Esophagus mucosa (tissue), 1 donor: ENCODE measurements around the gene IDE. TPM values are rescaled to one million over a fixed set of nuclear protein-coding genes. Genes with fewer than 3 reads are reported as not detected.
"Not testable (repeated sequence)": the region's sequence is repeated elsewhere in the genome, so short reads cannot be mapped to it uniquely, and the experiment has no call there.

Experiments used
- ATAC-seq: fragments of 200-7000 bp; cut with Tn5 transposase; one replicate; pipeline ENCODE4 v1.9.1; 2020
- total RNA-seq: library from RNA; stranded (reverse); gene quantifications from one replicate; pipeline ENCODE4 v1.2.4, GENCODE V29; 2023
- donor health status: DM: yes; HTN: yes; CAD: no.

Gene IDE
- total RNA-seq, 1 donor from 2014 or later, result 36.4 TPM

DNA sequence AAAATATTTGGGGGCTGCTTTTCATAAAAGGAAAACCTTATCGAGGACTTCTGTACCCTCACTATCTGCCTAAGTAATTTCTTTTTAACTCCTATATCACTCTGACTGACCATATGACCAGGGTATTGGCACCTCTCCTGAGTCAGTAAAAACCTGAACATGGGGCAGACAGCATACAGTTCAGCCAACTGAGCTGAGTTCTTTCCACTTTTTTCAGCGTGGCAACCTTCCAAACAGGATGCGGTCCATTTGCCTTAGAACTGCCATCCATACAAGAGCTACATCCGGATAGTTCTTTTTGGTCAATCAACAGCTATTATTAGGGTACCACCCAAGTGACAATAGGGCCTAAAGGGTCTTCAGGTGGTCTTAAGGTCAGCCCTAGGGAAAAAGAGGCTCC is 160.4 kb downstream of the IDE start:
- no peak for ATAC-seq

DNA sequence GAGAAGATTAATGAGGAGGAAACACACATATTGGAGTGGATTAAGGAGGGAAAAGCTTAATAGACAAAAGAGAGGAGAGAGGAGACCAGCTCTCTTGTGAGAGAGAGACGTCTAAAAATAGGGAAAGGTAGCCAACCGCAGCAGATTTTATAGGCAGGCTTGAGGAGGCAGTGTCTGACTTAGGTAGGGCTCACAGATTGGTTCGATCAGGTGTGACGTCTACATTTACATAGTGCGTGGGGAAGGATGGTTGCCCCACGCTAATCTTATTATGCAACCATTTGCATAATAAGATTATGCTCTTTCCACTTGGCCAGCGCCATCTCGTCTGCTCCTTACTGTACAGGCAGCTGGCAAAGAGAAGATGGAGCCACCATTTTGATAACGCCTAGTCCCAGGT is 160.9 kb downstream of the IDE start:
- no peak for ATAC-seq

DNA sequence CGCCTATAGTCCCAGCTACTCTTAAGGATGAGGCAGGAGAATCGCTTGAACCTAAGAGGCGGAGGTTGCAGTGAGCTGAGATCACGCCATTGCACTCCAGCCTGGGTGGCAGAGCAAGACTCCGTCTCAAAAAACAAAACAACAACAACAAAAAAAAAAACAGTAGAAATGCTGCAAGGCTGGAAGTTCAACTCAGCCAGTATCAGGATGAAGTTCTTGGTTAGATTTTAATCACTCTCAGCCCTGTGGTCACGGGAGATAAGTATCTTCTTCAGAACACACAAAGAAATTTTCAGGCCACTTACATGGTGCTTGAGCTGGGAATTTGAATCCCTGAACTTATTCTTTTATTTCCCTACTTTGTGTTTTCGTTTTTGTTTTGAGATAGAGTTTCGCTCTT is 162.5 kb downstream of the IDE start:
- ATAC-seq, result no peak

DNA sequence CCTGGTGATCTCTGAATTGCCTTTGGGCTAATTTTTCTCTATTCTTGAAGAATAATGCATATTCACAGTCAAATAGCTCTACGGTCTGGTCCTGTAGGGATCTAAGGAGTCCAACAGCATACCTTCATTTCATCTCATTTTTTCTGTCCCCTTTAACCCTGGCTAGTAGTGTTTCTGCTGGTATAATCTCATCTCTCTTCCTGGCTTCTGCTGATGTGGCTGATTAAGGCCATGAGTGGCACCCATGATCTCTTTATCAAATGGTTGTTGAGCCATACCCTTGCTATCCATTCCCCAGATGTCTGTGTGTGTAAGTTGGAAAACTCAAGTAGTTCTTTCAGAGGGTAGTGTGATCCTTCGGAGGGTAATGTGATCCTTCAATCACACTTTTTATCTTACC is 163.4 kb downstream of the IDE start:
- ATAC-seq, result no peak

DNA sequence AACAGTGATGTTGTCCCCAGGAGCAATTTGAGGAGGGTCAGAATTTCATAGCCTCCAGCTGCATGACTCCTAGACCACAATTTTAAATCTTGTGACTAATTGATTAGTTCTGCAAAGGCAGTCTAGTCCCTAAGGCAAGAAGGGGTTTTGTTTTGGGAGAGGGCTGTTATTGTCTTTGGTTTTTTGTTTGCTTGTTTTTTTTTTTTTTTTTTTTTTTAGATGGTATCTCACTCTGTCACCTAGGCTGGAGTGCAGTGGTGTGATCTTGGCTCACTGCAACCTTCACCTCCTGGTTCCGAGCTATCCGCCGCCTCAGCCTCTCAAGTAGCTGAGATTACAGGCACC is 165.9 kb downstream of the IDE start:
- no peak for ATAC-seq

DNA sequence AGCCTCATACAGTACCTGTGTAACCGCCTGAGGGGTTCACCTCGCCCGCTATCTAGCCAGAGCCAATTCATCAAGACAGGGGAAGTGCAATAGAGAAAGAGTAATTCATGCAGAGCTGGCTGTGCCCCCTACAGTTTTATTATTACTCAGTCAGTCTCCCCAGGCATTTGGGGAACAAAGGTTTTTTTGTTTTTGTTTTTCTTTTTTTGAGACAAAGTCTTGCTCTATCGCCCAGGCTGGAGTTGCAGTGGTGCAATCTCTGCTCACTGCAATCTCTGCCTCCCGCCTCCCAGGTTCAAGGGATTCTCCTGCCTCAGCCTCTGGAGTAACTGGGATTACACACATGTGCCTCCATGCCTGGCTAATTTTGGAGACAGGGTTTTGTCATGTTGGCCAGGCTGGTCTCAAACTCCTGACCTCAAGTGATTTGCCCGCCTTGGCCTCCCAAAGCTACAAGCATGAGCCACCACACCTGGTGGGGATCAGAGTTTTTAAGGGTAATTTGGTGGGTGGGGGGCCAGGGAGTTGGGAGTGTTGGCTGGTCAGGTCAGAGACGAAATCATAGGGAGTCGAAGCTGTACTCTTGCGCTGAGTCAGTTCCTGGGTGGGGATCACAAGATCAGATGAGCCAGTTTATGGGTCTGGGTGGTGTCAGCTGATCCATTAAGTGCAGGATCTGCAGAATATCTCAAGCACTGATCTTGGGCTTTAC is 166.4 kb downstream of the IDE start:
- no peak for ATAC-seq

DNA sequence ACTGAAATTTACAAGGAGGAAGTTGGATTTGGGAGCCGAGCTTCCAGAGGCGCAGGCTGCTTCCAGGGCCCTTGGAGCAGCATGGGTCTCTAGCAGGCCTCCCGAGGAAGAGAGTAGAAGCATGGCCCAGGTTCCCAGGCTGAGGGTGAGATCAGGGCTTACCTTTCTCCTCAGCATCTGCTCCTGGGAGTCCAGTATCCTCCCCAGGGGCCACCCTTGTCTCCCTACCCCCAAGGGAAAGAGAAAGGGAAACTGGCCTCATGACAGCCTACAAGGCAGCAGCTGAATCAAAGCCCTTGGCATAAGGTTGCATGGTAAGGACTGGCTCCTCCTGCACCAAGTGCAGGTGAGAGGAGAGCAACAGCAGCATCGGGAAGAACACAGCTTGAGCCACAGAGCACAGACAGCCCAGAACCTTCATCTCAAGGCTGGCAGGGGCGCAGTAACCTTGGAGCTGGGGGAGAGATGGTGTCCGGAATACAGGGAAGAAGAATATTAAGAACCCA is 168.4 kb downstream of the IDE start:
- ATAC-seq, result no peak

DNA sequence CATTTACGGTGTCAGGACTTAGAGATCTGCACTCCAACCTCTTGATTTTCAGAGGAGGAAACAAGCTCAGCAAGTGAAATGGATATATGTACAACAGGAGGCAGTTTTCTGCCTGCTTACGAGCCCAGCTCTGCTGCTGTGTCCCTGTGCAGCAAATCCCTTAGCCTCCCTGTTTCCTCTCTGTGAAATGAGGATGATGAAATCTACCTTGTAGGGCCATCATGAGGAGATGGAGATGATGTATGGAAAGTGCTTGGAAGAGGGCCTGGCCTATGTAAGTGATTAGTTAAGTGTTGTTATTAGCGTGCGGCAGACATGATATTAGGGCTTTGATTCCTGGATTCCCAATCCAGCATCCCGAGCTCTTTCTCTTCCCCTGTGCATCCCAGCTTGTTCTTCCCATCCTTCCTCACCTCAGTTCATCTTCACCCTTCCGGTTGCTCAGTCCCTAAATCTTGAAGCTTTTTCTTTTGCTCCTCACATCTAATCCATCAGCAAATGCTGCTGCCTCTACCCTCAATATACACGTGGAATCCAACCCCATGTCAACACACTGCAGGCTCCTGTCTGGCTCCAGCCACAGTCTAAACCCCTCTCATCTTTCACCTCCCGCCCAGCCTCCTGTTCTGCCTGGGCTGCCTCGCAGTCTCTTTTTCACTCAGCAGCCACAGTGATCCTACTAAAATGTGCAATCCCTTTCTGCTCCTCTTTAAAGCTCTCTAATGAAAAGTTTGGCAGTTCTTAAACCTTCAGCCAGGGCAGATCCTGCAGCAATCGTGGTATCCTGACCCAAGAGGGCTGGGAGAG is 169.1 kb downstream of the IDE start:
- ATAC-seq, result no peak

DNA sequence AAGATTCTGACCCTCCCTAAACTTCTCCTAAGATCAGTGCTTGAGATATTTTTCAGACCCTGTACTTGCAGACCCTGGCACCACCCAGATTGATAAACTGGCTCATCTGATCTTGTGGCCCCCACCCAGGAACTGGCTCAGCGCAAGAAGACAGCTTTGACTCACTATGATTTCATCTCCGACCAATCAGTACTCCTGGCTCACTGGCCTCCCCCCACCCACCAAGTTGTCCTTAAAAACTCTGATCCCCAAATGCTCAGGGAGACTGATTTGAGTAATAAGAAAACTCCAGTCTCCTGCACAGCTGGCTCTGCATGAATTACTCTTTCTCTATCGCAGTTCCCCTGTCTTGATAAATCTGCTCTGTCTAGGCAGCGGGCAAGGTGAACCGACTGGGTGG is 171.7 kb downstream of the IDE start:
- ATAC-seq, result not testable (repeated sequence)

Other genes with a start within 250 kb of the IDE start
- gene KIF11, start 19.0 kb upstream of the IDE start, total RNA-seq, result 16.8 TPM
- 1.1 TPM for gene HHEX, start 115.9 kb upstream of the IDE start, total RNA-seq